SK-N-SH (cell line): ENCODE data around the gene TXNRD2. TPM values are rescaled to one million over a fixed set of nuclear protein-coding genes. Genes with fewer than 3 reads are reported as not detected.

ENCODE experiments used
- CTCF ChIA-PET: fragments of 300-600, 350-600 bp; formaldehyde crosslinking; extraction: SDS; loops from one replicate; lab custom pipeline; 2021; lab: Yijun Ruan, JAX
- POLR2A ChIA-PET: fragments of 350-600 bp; sonication (Branson Sonifier 250); formaldehyde crosslinking; extraction: SDS; loops from one replicate; lab custom pipeline; 2020; ENCODE audit warnings: antibody characterized with exemption, inconsistent platforms; lab: Yijun Ruan, JAX
- DNase-seq: peaks from one replicate; pipeline ENCODE4 v3.0.0; 2012
- H2AFZ ChIP-seq: fragments of 200-600 bp; sonication (generic); 2 replicates; pipeline ENCODE4 v1.8.1; 2016; ENCODE audit warnings: antibody characterized with exemption, mild to moderate bottlenecking, low read depth
- H3F3A ChIP-seq: fragments of 200-600 bp; sonication (generic); replicated peaks from 2 replicates; pipeline ENCODE3; 2016; ENCODE audit warnings: antibody characterized with exemption, mild to moderate bottlenecking; ENCODE audit not compliant: insufficient read depth
- H3K27ac ChIP-seq, 2 experiments: fragments of 200-500 bp in 1 of 2; fragments of 200-600 bp in 1 of 2; sonication (Bioruptor generic) in 1 of 2; sonication (generic), shearing (Covaris generic) in 1 of 2; 2 replicates each; pipeline versions ENCODE4 v1.5.1 to v1.6.1; 2014 to 2016; ENCODE audit warnings: low read depth in 2 of 2, inconsistent platforms in 1 of 2, low read length in 1 of 2, mild to moderate bottlenecking in 1 of 2, mixed read lengths in 1 of 2
- H3K27me3 ChIP-seq: fragments of 200-600 bp; sonication (generic), shearing (Covaris generic); 2 replicates; pipeline ENCODE4 v1.6.1; 2016; ENCODE audit warnings: mixed run types; ENCODE audit not compliant: insufficient read depth
- H3K36me3 ChIP-seq, 2 experiments: fragments of 200-500 bp in 1 of 2; fragments of 200-600 bp in 1 of 2; sonication (Bioruptor generic) in 1 of 2; sonication (generic) in 1 of 2; replicated peaks in 1 of 2; 2 replicates each; pipeline versions ENCODE3 to v1.5.1; 2014 to 2016; ENCODE audit warnings: low read length in 1 of 2, mild to moderate bottlenecking in 1 of 2; ENCODE audit not compliant: insufficient read depth in 2 of 2, control insufficient read depth in 1 of 2
- H3K4me1 ChIP-seq, 2 experiments: fragments of 200-500 bp in 1 of 2; fragments of 200-600 bp in 1 of 2; sonication (Bioruptor generic) in 1 of 2; sonication (generic), shearing (Covaris generic) in 1 of 2; 2 replicates each; pipeline versions ENCODE4 v1.5.1 to v1.6.1; 2014 to 2016; ENCODE audit warnings: low read depth in 1 of 2, low read length in 1 of 2, mixed run types in 1 of 2; ENCODE audit not compliant: insufficient read depth in 2 of 2, control insufficient read depth in 1 of 2
- H3K4me2 ChIP-seq: fragments of 200-600 bp; sonication (generic), shearing (Covaris generic); 2 replicates; pipeline ENCODE4 v1.6.1; 2017; ENCODE audit warnings: mixed run types
- H3K4me3 ChIP-seq, 2 experiments: fragments of 200-500 bp in 1 of 2; fragments of 200-600 bp in 1 of 2; sonication (Bioruptor generic) in 1 of 2; sonication (generic), shearing (Covaris generic) in 1 of 2; 2 replicates each; pipeline versions ENCODE4 v1.5.1 to v1.8.1; 2014 to 2016; ENCODE audit warnings: low read depth in 2 of 2, inconsistent platforms in 1 of 2, low read length in 1 of 2, mild to moderate bottlenecking in 1 of 2, mixed read lengths in 1 of 2, moderate library complexity in 1 of 2
- H3K79me2 ChIP-seq: fragments of 200-600 bp; sonication (generic); 2 replicates; pipeline ENCODE4 v1.8.1; 2017; ENCODE audit warnings: mild to moderate bottlenecking; ENCODE audit not compliant: insufficient read depth
- H3K9ac ChIP-seq: fragments of 200-600 bp; sonication (generic); 2 replicates; pipeline ENCODE4 v1.6.1; 2017; ENCODE audit warnings: mixed run types
- H3K9me2 ChIP-seq: fragments of 200-600 bp; sonication (generic); 2 replicates; pipeline ENCODE4 v1.6.1; 2017; ENCODE audit warnings: mixed run types
- H3K9me3 ChIP-seq: fragments of 200-600 bp; sonication (generic); 2 replicates; pipeline ENCODE4 v1.6.1; 2017; ENCODE audit warnings: mixed run types, mild to moderate bottlenecking, moderate library complexity
- H4K20me1 ChIP-seq: fragments of 200-600 bp; sonication (generic); 2 replicates; pipeline ENCODE4 v1.6.1; 2017; ENCODE audit warnings: mild to moderate bottlenecking, mixed run types; ENCODE audit not compliant: insufficient read depth
- CTCF ChIP-seq: fragments of 200-600 bp; sonication (generic); IDR thresholded peaks from 2 replicates; pipeline ENCODE4 v1.6.1; 2017; ENCODE audit warnings: antibody characterized with exemption, mild to moderate bottlenecking, moderate library complexity
- EP300 ChIP-seq, 2 experiments: IDR thresholded peaks; 2 replicates each; pipeline versions ENCODE4 v1.4.0 to v1.6.1; 2012; ENCODE audit warnings: borderline replicate concordance in 1 of 2, low read depth in 1 of 2, low read length in 1 of 2
- FOXJ3 ChIP-seq: sonication (generic); formaldehyde crosslinking; IDR thresholded peaks from 2 replicates; pipeline ENCODE4 v1.5.1; 2020; ENCODE audit warnings: mild to moderate bottlenecking, missing genetic modification reagents
- MAX ChIP-seq: IDR thresholded peaks from 2 replicates; pipeline ENCODE4 v1.4.0; 2012; ENCODE audit warnings: low read depth
- MXI1 ChIP-seq: IDR thresholded peaks from 2 replicates; pipeline ENCODE4 v1.6.1; 2012; ENCODE audit warnings: mild to moderate bottlenecking, low read depth, low read length, improper control_type of control experiment
- NRF1 ChIP-seq: IDR thresholded peaks from 2 replicates; pipeline ENCODE4 v1.6.1; 2012; ENCODE audit warnings: low read depth, mild to moderate bottlenecking, low read length
- RAD21 ChIP-seq: IDR thresholded peaks from 2 replicates; pipeline ENCODE4 v1.6.1; 2012; ENCODE audit warnings: mild to moderate bottlenecking, low read length
- RCOR1 ChIP-seq: fragments of 150-350 bp; IDR thresholded peaks from 2 replicates; pipeline ENCODE4 v1.6.1; 2017; ENCODE audit warnings: antibody characterized with exemption, low read length
- REST ChIP-seq: IDR thresholded peaks from 2 replicates; pipeline ENCODE4 v1.6.1; 2012; ENCODE audit warnings: mild to moderate bottlenecking, low read depth, low read length, moderate library complexity
- RFX5 ChIP-seq: IDR thresholded peaks from 2 replicates; pipeline ENCODE4 v1.6.1; 2012; ENCODE audit warnings: mild to moderate bottlenecking, improper control_type of control experiment, low read length
- RXRA ChIP-seq: IDR thresholded peaks from 2 replicates; pipeline ENCODE4 v1.4.0; 2012; ENCODE audit warnings: low read depth, mild to moderate bottlenecking, borderline replicate concordance
- SMC3 ChIP-seq: IDR thresholded peaks from 2 replicates; pipeline ENCODE4 v1.6.1; 2012; ENCODE audit warnings: low read depth, low read length, improper control_type of control experiment
- TAF1 ChIP-seq: IDR thresholded peaks from 2 replicates; pipeline ENCODE4 v1.6.1; 2012; ENCODE audit warnings: low read depth, mild to moderate bottlenecking, low read length, moderate library complexity, borderline replicate concordance
- USF1 ChIP-seq: IDR thresholded peaks from 2 replicates; pipeline ENCODE4 v1.4.0; 2012; ENCODE audit warnings: low read depth, borderline replicate concordance
- WGBS: methylation state at CpG from one replicate; pipeline ENCODE4 v1.1.6; 2017; ENCODE audit warnings: low lambda C conversion rate; 5-methylcytosine and 5-hydroxymethylcytosine counted together
- polyA plus RNA-seq, 3 experiments: library from polyadenylated mRNA; depleted of rRNA; stranded (reverse); fragments of >200 nt; gene quantifications; 2 replicates each; pipeline ENCODE4 v1.2.3, GENCODE V29; 2012

The TXNRD2 gene
- polyA plus RNA-seq, 1 of the 3 experiments (the other 2 are of a cell fraction) = 34.7 TPM

- Histone ChIP-seq H3K27ac (no peak overlapping the region), H3K4me1 (peaks cover 17 to 39% of the 10 kb centered on the region in 2 experiments; a peak in 3 of 4 replicates), H3K9me2 (no peaks in the 10 kb centered on the region), H3K9me3 (no peaks in the 10 kb centered on the region), H2AFZ (no peak overlapping the region), H3K4me2 (no peak overlapping the region), H3K9ac (no peak overlapping the region), H3K27me3 (no peaks in the 10 kb centered on the region), H3K79me2 (peaks cover 13% of the 10 kb centered on the region; the same call in 1 of the 2 replicates), H3K36me3 (peaks cover 0 to 45% of the 10 kb centered on the region in 2 experiments), H3F3A (no peaks in the 10 kb centered on the region), H3K4me3 (no peak overlapping the region), H4K20me1 (peaks cover 8% of the 10 kb centered on the region)
- WGBS = 91% methylated on average over 7 of the region's 52 CpGs
- TF ChIP-seq CTCF (no peak), RXRA (no peak), FOXJ3 (no peak), RAD21 (no peak), TAF1 (no peak), RFX5 (no peak)
- ChIA-PET POLR2A (no interaction called here), CTCF (interaction anchor here (4.0 to 16.4 kb wide), 2 partner anchors 9 to 32 kb away, joined by 24 to 224 read pairs; no protein-coding TSS in a partner anchor)
- DNase-seq = no peak
These were observed 38.3 kb upstream of the TXNRD2 start for GRCh38 chr22:19979712-19980493.

- 95% methylated on average over 16 of the region's 17 CpGs for WGBS
- no peak overlapping the region for H3K4me3 ChIP-seq
- H3K9me2 ChIP-seq = no peaks in the 10 kb centered on the region
- H2AFZ ChIP-seq = no peak overlapping the region
- no peaks in the 10 kb centered on the region for H3F3A ChIP-seq
- ChIA-PET CTCF (interaction anchor here (1.0 to 16.4 kb wide), 3 partner anchors 8 to 33 kb away, joined by 3 to 224 read pairs (median 24); no protein-coding TSS in a partner anchor), POLR2A (no interaction called here)
- no peaks in the 10 kb centered on the region for H3K9me3 ChIP-seq
- H3K27ac ChIP-seq = no peak overlapping the region
- no peak for DNase-seq
- no peak overlapping the region for H3K4me2 ChIP-seq
- peaks cover 4% of the 10 kb centered on the region; the same call in 1 of the 2 replicates for H4K20me1 ChIP-seq
- H3K9ac ChIP-seq = no peak overlapping the region
- peaks cover 0 to 45% of the 10 kb centered on the region in 2 experiments for H3K36me3 ChIP-seq
- H3K79me2 ChIP-seq = peaks cover 3% of the 10 kb centered on the region; the same call in 1 of the 2 replicates
- peaks cover 7 to 38% of the 10 kb centered on the region in 2 experiments; a peak in 3 of 4 replicates for H3K4me1 ChIP-seq
- no peaks in the 10 kb centered on the region for H3K27me3 ChIP-seq
- no peak for TF ChIP-seq MAX
- TF ChIP-seq FOXJ3 = no peak
- no peak for TF ChIP-seq EP300 (IDR thresholded peaks at IDR 0.05; ENCODE audit: borderline replicate concordance in 1 of 2, low read depth in 1 of 2, low read length in 1 of 2)
- TF ChIP-seq RFX5 = no peak
- no peak for TF ChIP-seq RAD21
- no peak for TF ChIP-seq CTCF
- TF ChIP-seq SMC3 = no peak
- no peak for TF ChIP-seq NRF1
- no peak for TF ChIP-seq RCOR1
- no peak for TF ChIP-seq REST
- TF ChIP-seq MXI1 = no peak
- no peak for TF ChIP-seq USF1
These were observed 37.1 kb upstream of the TXNRD2 start for GRCh38 chr22:19978748-19979147.
